Activated T-helper 1 cell treated with Interleukin-2 at 50 U/mL for 16 hours (primary cell): ENCODE data around the gene SLC4A11.

Experiments used
- DNase-seq: peaks from one replicate; pipeline ENCODE4 v3.0.0-alpha.2; 2020; ENCODE audit warnings: low read depth

SLC4A11 gene

DNA sequence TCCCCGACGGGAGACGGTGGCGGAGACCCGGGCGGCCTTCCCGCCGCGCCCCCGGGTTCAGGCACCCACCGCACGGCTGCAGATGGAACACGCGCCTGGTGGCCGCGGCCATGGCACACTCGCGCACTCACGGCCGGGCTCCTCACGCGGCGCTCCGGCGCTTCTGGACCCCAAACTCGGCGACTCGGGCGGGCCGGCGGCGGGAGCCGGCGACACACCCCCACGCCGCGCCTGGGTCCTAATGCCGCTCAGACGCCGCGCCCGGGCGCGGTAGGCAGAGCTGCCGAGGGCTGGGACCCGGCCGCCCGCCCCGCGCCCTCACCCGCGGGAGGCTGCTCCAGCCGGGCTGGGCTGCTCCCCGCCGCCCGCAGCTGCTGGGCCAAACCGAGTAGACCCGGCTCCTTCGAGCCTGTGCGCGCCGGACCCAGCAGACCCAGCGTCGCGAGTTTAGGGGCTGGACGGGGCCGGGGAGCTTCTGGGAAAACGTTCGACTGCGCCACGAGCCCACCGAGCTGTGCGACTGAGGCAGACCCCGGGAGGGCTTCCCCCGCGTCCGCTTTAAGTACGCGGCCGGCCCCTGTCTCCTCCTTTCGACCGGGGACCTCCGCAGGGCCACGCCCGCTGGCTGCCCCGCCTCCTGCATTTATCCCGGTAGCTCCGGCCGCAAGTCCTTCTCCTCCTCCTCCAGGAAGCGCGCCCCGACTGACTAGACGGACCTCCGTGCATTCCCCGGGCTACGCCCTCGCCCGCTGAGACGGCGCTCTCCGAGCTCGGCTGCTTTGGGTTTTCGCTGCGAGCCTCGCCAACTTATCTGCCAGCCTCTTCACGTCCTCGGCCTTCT lies at the start of gene SLC4A11:
Gene SLC4A11, minus strand, starts transcription at position 165 of the 841 bp plus-strand sequence. Its CDS starts 53 bp downstream, at position 112.
- no peak for DNase-seq

DNA sequence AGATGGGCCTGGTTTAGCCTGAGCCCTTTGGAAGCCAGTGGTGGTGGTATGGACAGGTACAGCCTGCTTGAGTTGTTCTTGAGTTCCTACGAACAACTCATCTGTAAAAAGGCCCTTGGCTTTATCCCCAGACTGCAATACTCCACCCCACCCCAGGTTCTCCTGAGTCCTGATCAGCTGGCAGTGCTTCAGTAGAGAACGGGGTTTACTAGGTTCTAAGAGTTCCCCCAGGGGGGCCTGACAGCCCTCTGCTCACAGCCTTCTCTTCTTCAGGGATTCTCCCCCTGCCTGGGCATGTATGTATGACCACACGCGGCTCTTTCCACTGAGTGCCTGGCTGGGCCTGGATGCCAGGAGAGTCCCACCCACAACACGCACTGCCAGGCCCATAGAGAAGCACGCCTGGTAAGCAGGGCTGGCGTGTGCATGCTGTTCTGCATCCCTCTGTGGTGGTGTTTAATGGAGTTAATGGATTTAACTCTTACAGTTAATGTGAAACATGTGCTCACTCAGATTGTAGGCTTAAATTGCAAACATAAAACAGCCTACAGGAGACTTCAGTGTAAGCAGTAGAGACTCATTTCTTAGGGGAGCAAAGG lies 44.3 kb upstream of the SLC4A11 start:
- no peak for DNase-seq

DNA sequence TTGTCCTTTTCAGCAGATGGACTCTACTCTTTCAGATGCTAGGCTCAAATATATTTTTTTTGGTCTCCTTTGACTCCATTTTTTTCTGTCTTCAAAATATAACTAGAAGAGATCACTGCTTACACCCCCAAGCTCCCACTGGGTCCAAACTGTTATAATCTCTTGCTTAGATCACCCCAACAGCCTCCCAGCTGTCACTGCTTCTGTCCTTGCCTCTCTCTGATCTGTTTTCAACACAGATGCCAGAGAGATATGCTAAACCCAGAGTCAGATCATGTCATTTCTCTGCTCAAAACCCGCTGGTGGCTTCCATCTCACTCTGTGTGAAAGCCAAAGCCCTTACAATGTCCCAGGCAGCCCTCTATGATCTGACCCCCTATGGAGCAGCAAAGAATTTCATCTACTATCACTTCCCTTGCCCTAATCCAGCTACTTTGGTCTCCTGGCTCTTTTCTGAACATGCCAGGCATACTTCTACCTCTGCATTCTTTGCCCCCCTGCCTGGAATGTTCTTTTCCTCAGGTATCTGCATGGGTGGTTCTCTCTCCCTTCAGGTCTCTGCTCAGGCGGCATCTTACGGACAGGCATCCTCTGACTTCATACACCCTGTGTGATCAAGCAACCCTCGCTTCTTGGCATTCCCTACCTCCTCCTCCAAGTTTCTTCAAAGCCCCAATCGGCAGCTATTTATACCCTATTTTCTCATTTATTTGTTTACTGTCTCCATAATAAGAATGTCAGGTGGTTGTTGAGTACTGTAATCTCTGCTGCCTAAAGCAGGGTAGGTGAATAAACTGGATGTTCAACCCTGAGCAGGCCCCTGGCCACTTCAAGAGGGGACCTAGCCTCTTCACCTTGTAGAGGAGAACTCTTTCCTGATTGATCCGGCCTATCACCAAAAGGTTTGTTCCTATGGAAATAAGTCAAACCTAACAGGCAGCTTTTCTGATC lies 43.6 kb upstream of the SLC4A11 start:
- DNase-seq = no peak

DNA sequence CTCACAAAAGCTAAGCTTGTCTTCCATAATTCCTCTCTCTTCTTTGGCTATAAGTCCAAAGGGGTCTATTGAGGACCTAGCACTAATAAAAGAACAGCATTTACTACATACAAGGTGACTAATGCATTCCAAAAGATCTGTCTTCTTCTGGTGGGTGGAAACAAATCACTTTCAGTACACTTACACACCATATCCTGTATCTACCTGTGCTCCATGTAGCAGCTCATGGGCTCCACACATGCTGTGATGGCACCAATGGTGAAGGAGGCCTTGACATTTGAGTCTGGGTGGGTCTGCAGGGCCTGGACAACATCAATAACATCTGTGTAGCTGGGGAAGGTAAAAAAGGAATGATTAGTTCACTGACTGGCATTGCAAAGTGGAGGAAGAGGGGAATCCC lies 42.4 kb upstream of the SLC4A11 start:
- no peak for DNase-seq

DNA sequence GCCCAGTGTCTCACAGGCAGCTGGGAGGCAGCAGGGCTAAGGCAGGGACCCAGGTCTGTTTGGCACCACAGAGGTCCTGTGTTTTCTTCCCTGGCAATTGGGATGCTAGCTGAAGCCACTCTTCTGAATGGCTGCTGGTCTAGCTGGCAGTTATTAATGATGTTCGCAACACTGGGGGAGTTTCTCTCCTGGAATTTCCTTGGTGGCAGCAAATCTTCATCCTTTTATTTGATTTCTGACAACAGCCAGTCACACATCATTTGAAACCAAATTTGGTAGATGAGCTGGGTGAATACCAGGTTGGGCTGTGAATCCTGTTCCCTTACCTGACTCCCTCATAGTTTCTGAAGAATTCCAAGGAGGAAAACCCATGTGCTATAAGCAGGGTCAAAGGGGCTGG lies 40.8 kb upstream of the SLC4A11 start:
- DNase-seq = no peak

DNA sequence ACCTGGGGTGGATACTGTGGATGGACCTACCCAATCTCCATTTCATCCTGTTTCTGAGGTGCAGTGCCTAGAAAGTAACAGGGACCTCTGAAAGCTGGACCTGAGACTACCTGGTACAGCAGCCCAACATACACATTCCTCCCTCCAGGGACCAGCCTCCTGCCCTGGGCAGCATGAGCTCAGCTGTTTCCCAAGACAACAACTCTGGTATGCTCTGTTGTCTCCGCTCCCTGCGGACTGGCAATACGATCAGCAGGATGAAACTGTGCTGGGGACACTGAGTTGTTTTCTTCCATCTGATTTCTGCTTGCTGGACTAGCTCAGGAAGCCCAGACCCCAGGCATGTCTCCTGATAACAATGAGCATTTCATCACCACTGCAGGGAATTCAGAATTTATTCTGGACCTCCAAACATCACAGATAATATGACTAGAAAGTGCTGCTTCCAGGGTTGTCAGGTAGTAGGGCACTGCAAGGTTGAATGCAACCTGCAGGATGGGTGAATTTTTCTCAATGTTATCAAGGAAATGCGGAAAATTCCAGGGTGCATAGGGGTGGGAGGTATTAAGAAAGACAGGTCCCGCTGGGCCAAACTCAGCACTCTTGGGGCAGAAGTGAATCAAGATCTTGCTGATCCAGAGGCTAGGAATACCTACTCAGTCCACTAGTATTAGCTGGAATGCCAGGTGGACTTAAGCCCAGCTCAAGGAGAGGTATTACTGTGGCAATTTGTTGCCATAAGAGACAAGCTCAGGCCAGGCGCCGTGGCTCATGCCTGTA lies 38.9 kb upstream of the SLC4A11 start:
- no peak for DNase-seq

DNA sequence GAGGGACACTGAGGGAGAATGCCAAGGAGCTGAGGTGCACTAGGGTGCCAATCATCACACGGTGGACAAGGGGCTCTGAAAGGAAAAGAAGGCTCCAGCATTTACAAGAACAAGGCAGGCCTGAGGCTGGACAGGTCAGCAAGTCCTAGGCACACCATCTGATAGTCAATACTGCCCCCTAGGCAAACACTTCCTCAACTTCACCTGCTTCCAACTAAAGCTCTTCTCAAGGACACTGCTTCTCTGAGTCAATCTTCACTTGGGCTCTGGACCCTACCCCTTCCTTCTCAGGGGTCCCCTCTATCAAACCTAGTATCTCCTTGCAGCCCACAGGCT lies 37.7 kb upstream of the SLC4A11 start:
- no peak for DNase-seq

DNA sequence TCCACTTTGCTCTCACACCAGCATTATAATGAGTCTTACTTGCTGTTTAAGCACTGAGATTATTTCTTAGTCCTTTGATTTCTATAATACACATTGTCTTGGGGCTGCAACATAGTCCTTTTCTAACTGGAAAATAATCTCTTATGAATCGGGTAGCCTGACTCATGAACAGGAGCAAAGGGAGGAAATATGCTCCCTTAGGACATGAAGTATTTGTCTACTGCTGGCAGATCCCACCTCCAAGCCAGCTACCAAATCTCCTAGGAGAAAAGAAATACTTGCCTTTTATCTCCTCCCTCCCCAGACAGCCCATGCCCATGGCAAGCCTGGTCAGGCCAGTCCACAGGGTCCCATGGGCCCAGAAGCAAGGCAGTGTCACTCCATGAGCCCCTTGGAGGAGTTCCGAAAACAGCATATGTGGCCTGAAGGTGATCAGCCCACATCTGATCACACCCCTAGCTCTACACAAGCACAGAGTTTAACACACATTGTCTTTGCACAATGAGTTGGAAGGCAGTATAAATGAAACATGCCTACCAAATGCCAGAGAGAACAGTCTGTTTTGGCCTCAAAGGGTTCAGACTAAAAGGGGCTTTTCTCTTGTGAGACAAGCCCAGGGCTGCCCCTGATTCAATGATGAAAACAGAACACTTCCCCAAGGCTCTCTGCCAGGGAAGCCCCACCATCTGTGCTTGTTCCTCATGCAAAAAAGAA lies 37.1 kb upstream of the SLC4A11 start:
- DNase-seq = no peak

DNA sequence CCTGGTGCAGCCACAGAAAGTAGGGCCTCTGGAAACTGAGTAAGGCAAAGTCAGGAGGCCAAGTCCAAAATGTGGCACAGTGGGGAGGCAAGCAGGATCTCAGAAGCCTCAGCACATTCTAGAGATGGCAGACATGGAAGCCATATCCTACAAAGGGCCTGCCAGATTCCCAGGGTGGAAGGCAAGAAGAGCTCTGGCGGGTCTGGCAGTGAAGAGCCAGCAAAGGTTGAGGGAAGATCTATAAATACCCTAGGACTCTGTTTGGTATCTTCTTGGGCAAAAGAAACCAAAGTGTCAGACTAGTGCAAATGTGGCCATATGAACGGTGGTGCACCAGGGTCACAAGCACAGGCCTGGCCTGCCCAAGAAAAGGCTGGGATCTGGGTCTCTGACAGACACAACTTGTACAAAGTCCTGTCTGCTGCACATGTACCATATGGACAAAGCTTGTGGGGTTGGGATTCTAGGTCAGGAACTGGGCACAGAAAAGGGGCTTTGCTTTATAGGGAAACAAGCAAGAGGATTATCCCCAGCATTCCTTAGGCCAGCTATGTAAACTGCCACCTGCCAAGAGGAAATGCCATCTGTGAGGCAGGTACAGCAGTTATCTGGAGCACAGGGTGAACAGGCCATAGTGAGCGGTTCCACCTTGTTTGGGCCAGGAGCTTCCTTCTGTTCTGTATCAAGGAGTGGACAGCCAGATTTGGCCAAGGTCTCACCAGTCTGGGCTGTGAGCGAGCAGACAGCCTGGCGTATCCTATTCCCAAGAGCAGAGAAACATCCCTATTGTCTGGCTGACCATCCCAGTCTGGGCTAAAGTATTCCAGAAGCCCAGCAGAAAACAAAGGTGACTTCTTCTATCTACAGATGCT lies 36.3 kb upstream of the SLC4A11 start:
- DNase-seq = no peak

DNA sequence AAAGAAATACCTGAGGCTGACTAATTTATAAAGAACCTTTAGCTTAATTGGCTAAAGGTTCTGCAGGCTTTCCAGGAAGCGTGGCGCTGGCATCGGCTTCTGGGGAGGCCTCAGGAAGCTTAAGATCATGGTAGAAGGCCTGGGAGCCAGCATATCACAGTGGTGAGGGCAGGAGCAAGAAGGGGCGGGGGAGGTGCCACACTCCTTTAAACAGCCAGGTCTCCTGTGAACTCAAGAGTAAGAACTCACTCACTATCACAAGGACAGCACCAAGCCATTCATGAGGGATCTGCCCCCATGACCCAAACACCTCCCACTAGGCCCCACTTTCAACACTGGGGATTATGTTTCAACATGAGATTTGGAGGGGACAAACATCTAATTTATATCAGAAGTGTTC lies 34.4 kb upstream of the SLC4A11 start:
- DNase-seq = no peak

DNA sequence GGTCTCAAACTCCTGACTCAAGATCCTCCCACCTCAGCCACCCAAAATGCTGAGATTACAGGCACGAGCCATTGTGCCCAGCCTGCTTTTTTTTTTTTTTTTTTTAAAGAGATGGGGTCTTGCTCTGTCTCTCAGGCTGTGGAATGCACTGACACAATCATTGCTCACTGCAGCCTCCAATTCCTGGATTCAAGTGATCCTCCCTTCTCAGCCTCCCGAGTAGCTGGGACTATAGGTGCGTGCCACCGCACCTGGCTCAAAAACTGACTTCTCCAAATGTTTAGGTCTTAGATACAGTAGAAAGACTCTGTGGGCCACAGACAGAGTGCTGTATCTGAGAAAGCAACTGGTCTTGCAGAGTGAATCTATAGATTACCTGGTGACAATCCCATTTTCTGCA lies 31.1 kb upstream of the SLC4A11 start:
- no peak for DNase-seq

DNA sequence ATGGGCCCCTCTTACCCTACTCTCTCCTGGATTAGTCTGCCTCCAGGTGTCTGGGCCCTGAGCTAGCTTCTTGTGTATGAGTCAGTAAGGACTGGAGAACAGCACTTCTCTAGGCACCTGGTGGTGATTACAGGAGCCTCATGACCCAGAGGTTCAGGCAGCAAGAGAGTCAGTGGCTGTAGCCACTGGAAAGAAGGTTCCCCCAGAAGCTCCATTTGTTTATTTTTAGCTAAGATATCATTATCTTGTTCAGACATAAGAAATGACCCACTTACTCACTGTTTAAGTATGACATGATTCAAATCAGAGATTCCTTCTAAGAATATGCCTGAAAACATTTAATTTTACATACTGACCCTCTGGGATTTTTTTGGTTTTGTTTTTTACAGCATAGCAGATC lies 23.6 kb upstream of the SLC4A11 start:
- no peak for DNase-seq

DNA sequence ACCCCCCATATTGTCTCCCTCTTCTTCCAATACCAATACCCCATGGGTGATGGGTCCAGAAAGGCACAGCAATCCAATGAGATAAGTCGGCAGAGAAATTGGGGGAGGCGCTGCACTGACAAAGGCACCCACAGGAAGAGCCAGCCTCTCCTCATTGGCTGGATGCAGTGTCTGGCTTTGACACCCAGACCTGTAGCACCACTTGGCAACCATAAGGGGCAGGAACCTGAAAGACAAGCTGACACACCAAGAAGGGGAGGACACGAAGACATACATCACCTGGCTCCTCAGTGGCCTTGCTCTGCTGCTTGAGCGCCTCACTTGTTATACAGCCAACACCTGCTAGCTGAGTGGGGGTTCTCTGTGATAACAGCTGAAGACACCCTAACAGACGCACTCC lies 19.4 kb upstream of the SLC4A11 start:
- DNase-seq = no peak

DNA sequence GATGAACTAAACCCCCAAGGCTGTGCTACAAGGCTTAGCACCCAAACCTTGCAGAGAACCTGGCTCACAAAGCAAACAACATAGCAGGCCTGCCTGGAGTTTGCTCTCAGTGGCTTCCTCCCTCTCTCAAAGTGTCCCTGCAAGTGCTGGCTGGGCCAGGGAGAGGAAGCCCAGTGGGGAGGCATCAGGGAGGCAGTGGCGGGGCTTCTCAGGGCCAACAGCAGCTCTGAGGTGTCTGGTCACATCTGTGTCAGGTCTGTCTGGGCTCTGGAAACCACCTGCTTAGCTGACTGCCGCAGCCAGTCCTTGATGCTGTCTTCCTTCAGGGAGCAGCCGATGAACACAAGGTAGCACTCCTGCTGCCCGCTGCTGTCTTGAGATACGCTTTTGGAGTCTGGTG lies 16.7 kb upstream of the SLC4A11 start:
- no peak for DNase-seq

DNA sequence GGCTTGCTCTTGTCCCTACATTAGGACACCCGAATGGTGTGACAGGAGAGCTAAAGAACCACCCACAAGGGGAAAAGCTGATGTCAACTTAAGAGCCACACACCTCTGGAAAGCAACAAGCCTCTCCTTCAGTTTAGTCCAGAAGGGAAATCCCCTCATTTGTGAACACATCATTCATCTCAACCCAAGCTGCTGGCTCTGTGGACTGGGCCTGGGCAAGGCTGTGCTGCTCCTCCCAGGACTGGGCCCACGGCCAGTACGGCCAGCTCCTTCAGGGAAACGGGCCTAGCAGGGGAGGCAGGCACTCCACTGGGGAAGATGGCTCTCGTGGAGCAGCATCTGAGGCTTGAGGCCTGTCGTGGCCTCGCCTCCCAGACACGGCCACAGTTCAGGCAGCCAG lies 12.8 kb upstream of the SLC4A11 start:
- no peak for DNase-seq

DNA sequence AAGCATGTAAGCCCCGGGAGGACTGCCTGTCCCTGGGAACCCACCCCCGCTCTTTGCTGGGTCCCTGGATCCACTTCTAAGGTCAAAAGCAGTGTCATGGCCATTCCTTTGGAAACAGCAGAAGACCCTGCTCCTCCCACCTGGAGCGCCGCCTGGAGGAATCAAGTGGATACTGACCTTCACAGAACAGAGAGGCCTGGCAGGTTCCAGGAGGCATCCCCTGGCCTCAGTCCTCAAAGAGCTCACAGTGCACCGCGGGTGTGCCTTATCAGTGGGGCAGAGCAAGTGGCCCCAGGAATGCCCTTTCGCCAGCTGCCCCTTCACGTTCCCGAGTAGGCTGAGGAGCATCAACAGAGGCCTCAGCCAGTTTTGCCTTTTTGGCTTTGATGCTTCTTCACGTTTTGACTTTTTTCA lies 11.1 kb upstream of the SLC4A11 start:
- DNase-seq = no peak

DNA sequence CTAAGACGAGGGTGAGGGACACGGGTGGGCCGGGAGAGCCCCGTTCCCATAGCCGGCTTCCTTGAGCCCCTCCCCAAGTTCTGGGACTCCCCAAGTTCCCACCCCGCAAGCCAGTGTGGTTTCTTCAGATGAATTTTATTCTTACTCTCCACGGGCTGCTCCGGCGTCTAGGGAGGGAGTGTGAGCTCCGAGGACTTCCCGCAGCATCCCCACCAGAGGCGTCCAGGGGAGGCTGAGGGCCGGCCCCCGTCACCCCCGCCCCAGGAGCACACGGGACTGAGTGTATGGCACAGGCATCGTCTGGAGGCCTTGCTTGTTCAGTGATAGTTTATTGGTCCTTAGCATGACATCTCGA lies 10.0 kb upstream of the SLC4A11 start:
- no peak for DNase-seq

DNA sequence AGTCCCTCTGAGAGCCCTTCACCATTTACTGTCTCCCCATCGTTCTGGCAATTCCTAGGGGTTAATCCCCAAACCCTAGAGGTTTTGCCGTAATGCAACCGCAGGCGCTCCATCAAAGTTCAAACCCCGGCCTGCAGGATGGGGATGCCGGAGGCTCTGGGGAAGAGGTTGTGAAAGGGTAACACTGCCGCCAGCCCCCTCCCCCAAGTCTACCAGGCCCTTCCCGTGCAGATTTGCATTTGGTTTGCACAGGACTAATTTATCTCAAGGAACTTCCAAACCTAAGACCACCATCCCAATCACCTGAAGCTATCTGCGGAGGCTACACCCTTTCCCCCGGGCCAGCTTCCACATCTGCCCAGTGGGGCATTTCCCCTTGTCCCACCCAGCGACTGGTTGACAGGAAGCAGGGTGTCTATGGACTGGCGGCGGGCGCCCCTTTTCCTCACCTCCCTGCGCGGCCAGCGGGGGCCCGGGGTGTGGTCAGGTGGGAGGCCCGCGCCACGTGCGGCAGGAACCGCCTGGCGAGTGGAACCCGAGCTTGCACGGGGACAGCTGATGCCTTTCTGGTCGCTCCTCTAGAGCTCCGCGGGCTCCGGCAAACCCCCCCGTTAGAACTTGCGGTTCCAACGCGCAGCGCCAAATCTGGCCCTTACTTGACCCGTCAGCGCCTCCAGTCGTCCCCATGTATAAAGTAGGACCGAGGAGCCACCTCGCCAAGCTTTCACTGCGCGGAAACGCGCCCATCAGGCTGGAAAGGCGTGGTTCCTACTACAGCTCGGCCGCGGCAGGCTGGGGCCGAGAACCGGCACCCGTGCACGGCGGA lies 9.4 kb upstream of the SLC4A11 start:
- DNase-seq = no peak

DNA sequence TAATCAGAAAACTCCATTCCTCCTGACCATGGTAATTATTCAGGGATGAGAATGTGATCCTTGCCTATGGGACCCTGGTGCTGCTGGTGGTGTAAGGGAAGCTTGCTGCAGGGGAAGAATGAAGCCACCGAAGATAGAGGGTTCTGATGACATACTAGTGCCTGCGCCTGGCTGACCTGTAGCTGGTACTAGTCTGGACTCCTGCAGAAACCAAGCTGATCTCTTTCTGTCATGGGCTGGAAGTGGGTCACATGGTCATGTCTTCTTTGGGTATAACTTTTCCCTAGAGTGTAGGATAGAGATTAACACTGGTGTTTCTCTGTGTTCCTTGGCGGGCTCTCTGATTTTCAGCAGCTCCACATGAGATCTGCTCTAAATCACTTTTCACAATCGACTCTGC lies 8.6 kb upstream of the SLC4A11 start:
- no peak for DNase-seq

DNA sequence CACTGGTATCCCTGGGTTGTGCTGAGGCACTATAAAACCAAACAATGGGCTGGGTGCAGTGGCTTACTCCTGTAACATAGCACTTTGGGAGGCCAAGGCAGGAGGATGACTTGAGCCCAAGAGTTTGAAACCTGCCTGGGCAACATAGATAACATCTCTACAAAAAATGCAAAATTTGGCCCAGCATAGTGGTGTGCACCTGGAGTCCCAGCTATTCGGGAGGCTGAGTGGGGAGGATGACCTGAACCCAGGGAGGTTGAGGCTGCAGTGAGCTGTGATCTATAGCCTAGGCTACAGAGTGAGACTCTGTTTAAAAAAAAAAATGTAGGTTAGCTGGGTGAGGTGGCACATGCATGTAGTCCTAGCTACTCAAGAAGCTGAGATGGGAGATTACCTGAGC lies 7.7 kb upstream of the SLC4A11 start:
- DNase-seq = no peak
